OCI-M2 (cell line): Measurements from ENCODE around the gene SPIB.
"Not testable (repeated sequence)": the region's sequence is repeated elsewhere in the genome, so short reads cannot be mapped to it uniquely, and the experiment has no call there.

Experiments
- DNase-seq: peaks from one replicate; lab custom pipeline; 2025; ENCODE audit not compliant: unreplicated experiment; lab: John Stamatoyannopoulos, UW

SPIB gene

GRCh38 chr19:50435221-50435620 is 16.5 kb downstream of the SPIB start:
- no peak for DNase-seq

- DNase-seq: no peak
Observed at GRCh38 chr19:50435627-50436026, 16.9 kb downstream of the SPIB start.

- no peak for DNase-seq
Observed at GRCh38 chr19:50437862-50438449, 19.2 kb downstream of the SPIB start.

- not testable (repeated sequence) for DNase-seq
Observed at GRCh38 chr19:50439130-50439529, 20.4 kb downstream of the SPIB start.

DNA sequence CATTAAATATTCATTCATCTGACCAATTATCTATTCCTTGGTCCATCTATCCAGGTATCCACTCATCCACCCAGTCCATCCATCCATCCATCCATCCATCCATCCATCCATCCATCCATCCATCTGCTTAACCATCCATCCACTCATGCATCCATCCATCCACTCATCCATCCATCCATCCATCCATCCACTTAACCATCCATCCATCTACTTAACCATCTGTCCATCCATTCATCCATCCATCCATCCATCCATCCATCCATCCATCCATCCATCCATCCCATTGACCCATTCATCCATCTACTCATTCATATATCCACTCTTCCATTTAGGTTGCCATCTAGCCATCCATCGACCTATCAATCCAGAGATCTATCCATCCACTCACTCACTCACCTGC is 25.3 kb downstream of the SPIB start:
- no peak for DNase-seq

DNA sequence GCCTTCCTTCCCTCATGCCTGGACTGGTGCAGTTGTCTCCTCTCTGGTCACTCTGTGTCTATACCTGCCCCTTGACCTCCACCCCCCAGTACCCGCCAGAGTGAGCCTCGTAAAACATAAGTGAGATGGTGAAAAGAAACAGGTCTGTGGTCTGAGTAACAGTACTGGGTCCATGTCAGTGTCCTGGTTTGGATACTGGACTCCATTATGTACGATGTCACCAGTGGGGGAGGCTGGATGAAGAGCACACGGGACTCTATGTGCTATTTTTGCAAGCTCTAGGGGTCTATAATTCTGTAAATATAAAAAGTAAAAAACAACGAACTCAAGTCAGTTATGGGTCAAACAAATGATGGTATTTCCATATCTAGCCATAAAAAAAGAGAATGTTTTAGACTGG is 28.3 kb downstream of the SPIB start:
- DNase-seq: no peak

DNA sequence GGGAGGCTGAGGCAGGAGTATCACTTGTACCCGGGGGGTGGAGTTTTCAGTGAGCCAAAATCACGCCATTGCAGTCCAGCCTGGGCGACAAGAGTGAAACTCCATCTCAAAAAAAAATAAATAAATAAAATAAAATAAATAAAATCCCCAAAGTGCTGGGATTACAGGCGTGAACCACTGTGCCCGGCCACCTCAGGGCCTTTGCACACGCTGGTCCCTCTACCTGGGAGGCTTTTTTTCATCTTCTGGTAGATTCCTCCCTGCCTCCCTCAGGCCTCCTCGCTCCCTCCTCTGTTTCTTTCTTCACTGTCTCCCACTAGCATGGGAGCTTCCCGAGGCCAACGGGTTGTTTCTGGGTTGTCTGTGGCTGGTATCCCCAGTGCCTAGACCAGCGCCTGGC is 29.0 kb downstream of the SPIB start:
- DNase-seq: no peak

DNA sequence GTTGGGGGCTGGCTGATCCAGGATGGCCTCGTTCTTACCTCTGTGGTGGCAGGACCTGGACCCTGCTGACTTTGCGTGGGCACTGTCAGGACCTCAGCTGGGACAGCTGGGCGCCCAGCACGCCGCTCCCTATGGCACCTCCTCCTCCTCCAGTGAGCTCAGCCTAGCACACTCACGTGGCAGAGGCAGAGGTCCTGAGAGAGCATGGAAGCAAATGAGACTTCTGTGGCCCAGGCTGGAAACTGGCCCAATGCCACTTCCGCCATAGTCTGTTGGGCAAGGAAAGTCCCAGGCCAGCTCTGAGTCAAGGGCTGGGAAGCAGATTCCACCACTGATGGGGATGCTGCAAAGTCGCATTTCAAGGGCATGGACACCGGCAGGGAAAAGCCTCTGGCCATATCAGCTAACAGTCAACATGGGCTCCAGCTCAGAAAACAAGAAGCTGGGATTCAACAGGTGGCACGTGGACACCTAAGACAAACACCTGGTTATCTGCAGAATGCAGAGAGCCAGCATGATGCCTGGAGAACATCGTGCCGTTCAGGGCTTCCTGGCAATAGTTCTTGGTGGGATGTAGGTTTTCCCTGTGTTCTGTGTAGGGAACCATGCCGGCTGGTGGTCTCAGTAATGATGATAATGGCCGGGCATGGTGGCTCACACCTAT is 30.6 kb downstream of the SPIB start:
- DNase-seq: no peak

- DNase-seq: no peak
Observed at GRCh38 chr19:50450369-50451222, 31.9 kb downstream of the SPIB start.

DNA sequence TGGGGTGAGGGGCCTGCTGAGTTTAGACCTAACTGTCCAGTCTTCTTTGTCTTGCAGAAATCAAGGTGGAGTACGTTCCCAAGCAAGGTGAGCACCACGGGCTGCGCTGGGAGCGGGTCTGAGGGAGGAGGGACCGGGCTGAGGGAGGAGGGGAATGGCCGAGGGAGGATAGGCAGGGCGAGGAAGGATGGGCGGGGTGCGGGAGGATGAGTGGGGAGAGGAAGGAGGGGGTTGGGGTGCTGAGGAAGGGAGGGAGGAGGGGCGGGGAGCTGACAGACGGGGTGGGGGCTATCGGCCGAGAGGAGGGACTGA is 32.4 kb downstream of the SPIB start:
- no peak for DNase-seq

- no peak for DNase-seq
Observed at GRCh38 chr19:50453243-50453642, 34.5 kb downstream of the SPIB start.

DNA sequence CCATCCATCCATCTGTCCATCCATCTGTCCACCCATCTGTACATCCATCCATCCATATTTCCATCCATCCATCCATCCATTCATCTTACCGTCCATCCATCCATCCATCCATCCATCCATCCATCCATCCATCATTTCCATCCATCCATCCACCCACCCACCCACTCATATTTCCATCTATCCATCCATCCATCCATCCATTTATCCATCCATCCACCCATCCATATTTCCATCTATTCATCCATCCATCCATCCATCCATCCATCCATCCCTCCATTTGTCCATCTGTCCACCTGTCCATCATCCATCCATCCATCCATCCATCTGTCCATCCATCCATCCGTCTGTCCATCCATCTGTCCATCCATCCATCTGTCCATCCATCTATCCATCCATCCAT is 37.3 kb downstream of the SPIB start:
- DNase-seq: no peak

- no peak for DNase-seq
Observed at GRCh38 chr19:50457300-50457699, 38.6 kb downstream of the SPIB start.

DNA sequence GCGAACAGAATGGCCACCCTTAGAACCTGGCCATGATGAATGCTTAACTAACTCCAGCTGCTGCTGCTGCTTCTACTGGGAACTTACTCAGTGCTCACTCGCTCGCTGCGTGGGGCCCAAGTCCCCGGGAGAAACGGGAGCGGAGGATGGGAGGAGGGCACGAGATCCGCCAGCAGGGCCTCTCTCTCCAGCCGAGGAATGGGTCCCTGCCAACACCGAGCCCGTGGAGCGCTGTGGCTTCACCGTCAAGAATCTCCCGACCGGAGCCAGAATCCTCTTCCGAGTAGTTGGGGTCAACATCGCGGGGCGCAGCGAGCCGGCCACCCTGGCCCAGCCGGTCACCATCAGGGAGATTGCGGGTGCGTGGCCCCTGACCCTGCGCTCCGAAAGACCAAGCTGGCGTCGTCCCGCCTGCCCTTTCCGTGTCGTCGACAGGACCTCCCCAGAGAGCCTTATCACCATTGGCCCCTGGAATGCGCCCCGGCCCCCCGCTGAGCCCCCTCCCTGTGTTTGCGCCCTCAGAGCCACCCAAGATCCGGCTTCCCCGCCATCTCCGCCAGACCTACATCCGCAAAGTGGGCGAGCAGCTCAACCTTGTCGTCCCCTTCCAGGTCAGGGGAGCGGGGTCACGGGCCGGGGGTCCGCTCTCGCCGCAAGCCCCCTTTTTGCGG is 39.8 kb downstream of the SPIB start:
- DNase-seq: no peak

GRCh38 chr19:50459067-50459456 is 40.3 kb downstream of the SPIB start:
- DNase-seq: no peak

DNA sequence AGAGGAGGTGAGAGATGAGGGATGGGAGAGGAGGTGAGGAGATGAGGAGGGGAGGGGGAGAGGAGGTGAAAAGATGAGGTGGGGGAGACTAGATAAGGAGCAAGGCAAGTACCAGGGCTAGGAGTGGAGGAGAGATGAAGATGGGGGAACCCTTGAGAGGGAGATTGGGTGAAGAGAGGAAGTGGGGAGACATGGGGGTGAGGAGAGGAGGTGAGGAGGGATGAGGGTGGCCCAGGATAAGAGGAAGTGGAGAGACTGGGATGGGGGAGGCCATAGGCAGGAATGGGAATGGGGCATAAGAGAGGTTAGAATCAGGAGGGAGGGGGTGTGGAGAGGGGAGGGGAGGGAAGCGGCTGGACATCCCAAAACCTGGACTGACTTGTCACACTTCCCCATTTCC is 40.9 kb downstream of the SPIB start:
- no peak for DNase-seq

DNA sequence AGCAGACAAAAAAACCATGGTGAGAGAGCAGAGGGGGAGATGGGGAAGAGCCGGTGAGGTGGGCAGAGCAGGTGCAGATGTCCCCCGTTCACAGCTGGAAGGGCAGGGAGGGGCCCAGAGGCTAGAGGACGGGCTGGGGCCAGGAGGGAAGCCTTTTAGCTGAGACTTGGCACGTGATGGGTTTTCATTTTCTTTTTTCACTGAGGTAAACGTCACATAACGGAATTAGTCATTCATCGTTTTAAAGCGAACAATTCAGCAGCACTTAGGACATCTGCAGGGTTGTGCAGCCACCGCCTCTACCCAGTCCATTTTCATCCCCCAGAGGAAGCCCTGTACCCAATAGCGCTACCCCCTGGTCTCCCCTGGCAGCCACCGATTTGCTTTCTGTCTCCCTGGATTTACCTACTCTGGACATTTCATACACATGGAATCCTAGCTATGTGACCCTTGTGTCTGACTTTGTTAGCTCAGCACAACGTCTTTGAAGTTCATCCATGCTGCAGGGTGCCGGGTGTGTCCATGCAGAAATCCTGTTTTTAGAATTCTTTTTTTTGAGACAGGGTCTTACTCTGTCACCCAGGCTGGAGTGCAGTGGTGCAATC is 41.5 kb downstream of the SPIB start:
- DNase-seq: no peak

DNA sequence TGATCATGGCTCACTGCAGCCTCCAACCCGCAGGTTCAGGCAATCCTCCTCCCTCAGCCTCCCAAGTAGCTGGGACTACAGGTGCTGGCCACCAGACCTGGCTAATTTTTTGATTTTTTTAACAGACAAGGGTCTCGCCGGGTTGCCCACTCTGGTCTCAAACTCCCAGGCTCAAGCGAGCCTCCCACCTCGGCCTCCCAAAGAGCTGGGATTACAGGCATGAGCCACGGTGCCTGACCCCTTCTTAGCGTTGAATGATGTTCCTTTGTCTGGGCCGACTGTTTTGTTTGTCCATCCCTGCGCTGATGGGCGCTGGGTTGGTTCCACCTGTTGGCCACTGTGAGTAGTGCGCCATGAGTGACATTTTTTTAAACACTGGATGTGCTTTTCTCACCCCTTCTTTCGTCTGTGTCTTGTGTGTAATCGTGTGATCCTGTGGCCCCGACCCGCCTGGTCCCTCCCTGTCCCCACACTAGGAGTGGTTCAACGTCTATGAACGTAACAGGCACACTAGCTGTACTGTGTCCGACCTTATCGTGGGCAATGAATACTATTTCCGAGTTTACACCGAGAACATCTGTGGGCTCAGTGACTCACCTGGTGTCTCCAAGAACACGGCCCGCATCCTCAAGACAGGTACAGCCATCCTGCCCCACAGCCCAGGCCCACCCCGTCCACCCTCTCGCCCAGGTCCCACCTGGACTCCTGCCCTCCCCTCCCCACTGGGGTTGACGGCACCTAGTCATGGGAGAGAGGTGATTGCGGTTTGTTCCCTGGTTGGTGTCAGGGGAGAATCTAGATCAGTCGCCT is 42.5 kb downstream of the SPIB start:
- peak; percentile 61 for DNase-seq

GRCh38 chr19:50462970-50463369 is 44.2 kb downstream of the SPIB start:
- no peak for DNase-seq

DNA sequence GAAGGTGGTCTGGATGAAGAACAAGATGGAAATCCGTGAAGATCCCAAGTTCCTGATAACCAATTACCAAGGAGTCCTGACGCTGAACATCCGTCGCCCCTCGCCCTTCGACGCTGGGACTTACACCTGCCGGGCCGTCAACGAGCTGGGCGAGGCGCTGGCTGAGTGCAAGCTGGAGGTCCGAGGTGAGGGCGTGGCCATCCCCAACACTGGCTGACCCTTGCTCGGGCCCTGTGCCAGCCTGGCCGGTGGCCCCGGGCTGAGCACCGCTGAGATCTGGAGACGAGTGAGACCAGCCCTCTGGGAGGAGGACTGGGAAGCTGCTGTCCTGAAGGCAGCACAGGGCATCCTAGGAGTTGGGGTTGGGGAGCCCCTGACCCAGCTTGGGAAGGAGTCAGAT is 45.6 kb downstream of the SPIB start:
- DNase-seq: no peak

GRCh38 chr19:50465000-50465399 is 46.3 kb downstream of the SPIB start:
- no peak for DNase-seq
